ENCODE results near the gene TCF3.

TCF3 gene

GRCh38 chr19:1650650-1651567, 1.5 kb downstream of the TCF3 start:
- H3K27ac ChIP-seq (ENCODE audit: low read length): no peak overlapping the region
- H3K9ac ChIP-seq (ENCODE audit: low read length in 2 of 2): peak overlapping the region in 1 of 2 donors; percentile 7

GRCh38 chr19:1649706-1650649, 2.4 kb downstream of the TCF3 start:
- Histone ChIP-seq H3K4me1 (ENCODE audit: control insufficient read depth, insufficient read depth, low read length) (peaks cover 15% of the 10 kb centered on the region), H3K27me3 (ENCODE audit: control insufficient read depth in 1 of 2, insufficient read depth in 2 of 2, low read length in 2 of 2) (no peaks in the 10 kb centered on the region), H3K36me3 (ENCODE audit: control insufficient read depth in 2 of 2, insufficient read depth in 2 of 2, low read length in 2 of 2) (peaks cover 0 to 7% of the 10 kb centered on the region in 2 donors), H3K4me3 (ENCODE audit: low read length in 2 of 2) (no peak overlapping the region), H3K9ac (ENCODE audit: low read length in 2 of 2) (peak overlapping the region in 1 of 2 donors; percentile 7), H3K27ac (ENCODE audit: low read length) (no peak overlapping the region), H3K9me3 (ENCODE audit: control insufficient read depth in 2 of 2, low read length in 2 of 2) (no peaks in the 10 kb centered on the region)

More at GRCh38 chr19:1650650-1651567, 1.5 kb downstream of the TCF3 start:
- H3K36me3 ChIP-seq (ENCODE audit: control insufficient read depth in 2 of 2, insufficient read depth in 2 of 2, low read length in 2 of 2): peaks cover 0 to 4% of the 10 kb centered on the region in 2 donors
- H3K4me1 ChIP-seq (ENCODE audit: control insufficient read depth, insufficient read depth, low read length): peaks cover 15% of the 10 kb centered on the region
- H3K4me3 ChIP-seq (ENCODE audit: low read length in 2 of 2): peak overlapping the region; percentile 63 to 72
- H3K9me3 ChIP-seq (ENCODE audit: control insufficient read depth in 2 of 2, low read length in 2 of 2): no peaks in the 10 kb centered on the region
- H3K27me3 ChIP-seq (ENCODE audit: control insufficient read depth in 1 of 2, insufficient read depth in 2 of 2, low read length in 2 of 2): no peaks in the 10 kb centered on the region

GRCh38 chr19:1648920-1649541, 3.4 kb downstream of the TCF3 start:
- no peak overlapping the region for H3K4me3 ChIP-seq (ENCODE audit: low read length in 2 of 2)

GRCh38 chr19:1648459-1648849, 4.0 kb downstream of the TCF3 start:
- Histone ChIP-seq H3K4me1 (ENCODE audit: control insufficient read depth, insufficient read depth, low read length) (peaks cover 15% of the 10 kb centered on the region), H3K9me3 (ENCODE audit: control insufficient read depth in 2 of 2, low read length in 2 of 2) (no peaks in the 10 kb centered on the region), H3K9ac (ENCODE audit: low read length in 2 of 2) (no peak overlapping the region), H3K36me3 (ENCODE audit: control insufficient read depth in 2 of 2, insufficient read depth in 2 of 2, low read length in 2 of 2) (peaks cover 0 to 7% of the 10 kb centered on the region in 2 donors), H3K27ac (ENCODE audit: low read length) (no peak overlapping the region), H3K4me3 (ENCODE audit: low read length in 2 of 2) (no peak overlapping the region), H3K27me3 (ENCODE audit: control insufficient read depth in 1 of 2, insufficient read depth in 2 of 2, low read length in 2 of 2) (no peaks in the 10 kb centered on the region)

More at GRCh38 chr19:1648920-1649541, 3.4 kb downstream of the TCF3 start:
- H3K9ac ChIP-seq (ENCODE audit: low read length in 2 of 2): no peak overlapping the region
- H3K4me1 ChIP-seq (ENCODE audit: control insufficient read depth, insufficient read depth, low read length): peaks cover 15% of the 10 kb centered on the region
- H3K9me3 ChIP-seq (ENCODE audit: control insufficient read depth in 2 of 2, low read length in 2 of 2): no peaks in the 10 kb centered on the region
- H3K27me3 ChIP-seq (ENCODE audit: control insufficient read depth in 1 of 2, insufficient read depth in 2 of 2, low read length in 2 of 2): no peaks in the 10 kb centered on the region
- H3K36me3 ChIP-seq (ENCODE audit: control insufficient read depth in 2 of 2, insufficient read depth in 2 of 2, low read length in 2 of 2): peaks cover 0 to 7% of the 10 kb centered on the region in 2 donors
- H3K27ac ChIP-seq (ENCODE audit: low read length): no peak overlapping the region

GRCh38 chr19:1647501-1648458, 4.6 kb downstream of the TCF3 start:
- Histone ChIP-seq H3K4me3 (ENCODE audit: low read length in 2 of 2) (no peak overlapping the region), H3K27ac (ENCODE audit: low read length) (no peak overlapping the region), H3K36me3 (ENCODE audit: control insufficient read depth in 2 of 2, insufficient read depth in 2 of 2, low read length in 2 of 2) (peaks cover 0 to 9% of the 10 kb centered on the region in 2 donors), H3K4me1 (ENCODE audit: control insufficient read depth, insufficient read depth, low read length) (peaks cover 13% of the 10 kb centered on the region), H3K9me3 (ENCODE audit: control insufficient read depth in 2 of 2, low read length in 2 of 2) (no peaks in the 10 kb centered on the region), H3K9ac (ENCODE audit: low read length in 2 of 2) (no peak overlapping the region), H3K27me3 (ENCODE audit: control insufficient read depth in 1 of 2, insufficient read depth in 2 of 2, low read length in 2 of 2) (no peaks in the 10 kb centered on the region)

GRCh38 chr19:1646659-1647453, 5.6 kb downstream of the TCF3 start:
- peaks cover 13% of the 10 kb centered on the region for H3K4me1 ChIP-seq (ENCODE audit: control insufficient read depth, insufficient read depth, low read length)
- H3K36me3 ChIP-seq (ENCODE audit: control insufficient read depth in 2 of 2, insufficient read depth in 2 of 2, low read length in 2 of 2): peaks cover 0 to 10% of the 10 kb centered on the region in 2 donors
- no peak overlapping the region for H3K27ac ChIP-seq (ENCODE audit: low read length)

GRCh38 chr19:1646149-1646548, 6.3 kb downstream of the TCF3 start:
- H3K9me3 ChIP-seq (ENCODE audit: control insufficient read depth in 2 of 2, low read length in 2 of 2): no peaks in the 10 kb centered on the region
- H3K9ac ChIP-seq (ENCODE audit: low read length in 2 of 2): no peak overlapping the region
- H3K4me1 ChIP-seq (ENCODE audit: control insufficient read depth, insufficient read depth, low read length): peaks cover 10% of the 10 kb centered on the region
- no peak overlapping the region for H3K27ac ChIP-seq (ENCODE audit: low read length)
- H3K36me3 ChIP-seq (ENCODE audit: control insufficient read depth in 2 of 2, insufficient read depth in 2 of 2, low read length in 2 of 2): peaks cover 0 to 10% of the 10 kb centered on the region in 2 donors
- H3K27me3 ChIP-seq (ENCODE audit: control insufficient read depth in 1 of 2, insufficient read depth in 2 of 2, low read length in 2 of 2): no peaks in the 10 kb centered on the region
- H3K4me3 ChIP-seq (ENCODE audit: low read length in 2 of 2): no peak overlapping the region

More at GRCh38 chr19:1646659-1647453, 5.6 kb downstream of the TCF3 start:
- no peak overlapping the region for H3K9ac ChIP-seq (ENCODE audit: low read length in 2 of 2)
- no peaks in the 10 kb centered on the region for H3K27me3 ChIP-seq (ENCODE audit: control insufficient read depth in 1 of 2, insufficient read depth in 2 of 2, low read length in 2 of 2)
- no peaks in the 10 kb centered on the region for H3K9me3 ChIP-seq (ENCODE audit: control insufficient read depth in 2 of 2, low read length in 2 of 2)
- no peak overlapping the region for H3K4me3 ChIP-seq (ENCODE audit: low read length in 2 of 2)

GRCh38 chr19:1645299-1645698, 7.1 kb downstream of the TCF3 start:
- Histone ChIP-seq H3K4me3 (ENCODE audit: low read length in 2 of 2) (no peak overlapping the region), H3K9me3 (ENCODE audit: control insufficient read depth in 2 of 2, low read length in 2 of 2) (no peaks in the 10 kb centered on the region), H3K36me3 (ENCODE audit: control insufficient read depth in 2 of 2, insufficient read depth in 2 of 2, low read length in 2 of 2) (peaks cover 0 to 10% of the 10 kb centered on the region in 2 donors), H3K27me3 (ENCODE audit: control insufficient read depth in 1 of 2, insufficient read depth in 2 of 2, low read length in 2 of 2) (no peaks in the 10 kb centered on the region), H3K4me1 (ENCODE audit: control insufficient read depth, insufficient read depth, low read length) (peaks cover 2% of the 10 kb centered on the region), H3K9ac (ENCODE audit: low read length in 2 of 2) (no peak overlapping the region), H3K27ac (ENCODE audit: low read length) (no peak overlapping the region)

GRCh38 chr19:1644070-1644469, 8.3 kb downstream of the TCF3 start:
- no peaks in the 10 kb centered on the region for H3K4me1 ChIP-seq (ENCODE audit: control insufficient read depth, insufficient read depth, low read length)
- H3K36me3 ChIP-seq (ENCODE audit: control insufficient read depth in 2 of 2, insufficient read depth in 2 of 2, low read length in 2 of 2): peaks cover 0 to 10% of the 10 kb centered on the region in 2 donors
- no peak overlapping the region for H3K27ac ChIP-seq (ENCODE audit: low read length)
- no peaks in the 10 kb centered on the region for H3K27me3 ChIP-seq (ENCODE audit: control insufficient read depth in 1 of 2, insufficient read depth in 2 of 2, low read length in 2 of 2)
- H3K4me3 ChIP-seq (ENCODE audit: low read length in 2 of 2): no peak overlapping the region
- no peak overlapping the region for H3K9ac ChIP-seq (ENCODE audit: low read length in 2 of 2)
- no peaks in the 10 kb centered on the region for H3K9me3 ChIP-seq (ENCODE audit: control insufficient read depth in 2 of 2, low read length in 2 of 2)

Measured in stomach smooth muscle (tissue), 2 donors.